ENCODE results near the gene SLC50A1.

The SLC50A1 gene

GRCh38 chr1:155135415-155136028, at the start of gene SLC50A1:
Gene SLC50A1, plus strand, starts transcription at chr1:155135852. Its CDS starts 60 bp downstream, at chr1:155135912.
- DNase-seq = peak; percentile 92

GRCh38 chr1:155086128-155086741, 49.4 kb upstream of the SLC50A1 start:
- no peak for DNase-seq

GRCh38 chr1:155086856-155087535, 48.7 kb upstream of the SLC50A1 start:
- DNase-seq = no peak

GRCh38 chr1:155091071-155092051, 44.3 kb upstream of the SLC50A1 start:
- peak; percentile 33 for DNase-seq

- no peak for DNase-seq
Observed at GRCh38 chr1:155092131-155092530, 43.5 kb upstream of the SLC50A1 start.

GRCh38 chr1:155092641-155093040, 43.0 kb upstream of the SLC50A1 start:
- no peak for DNase-seq

GRCh38 chr1:155093911-155094621, 41.6 kb upstream of the SLC50A1 start:
- DNase-seq = no peak

- no peak for DNase-seq
Observed at GRCh38 chr1:155094622-155094948, 41.1 kb upstream of the SLC50A1 start.

GRCh38 chr1:155099331-155099730, 36.3 kb upstream of the SLC50A1 start:
- no peak for DNase-seq

- DNase-seq = no peak
Observed at GRCh38 chr1:155103325-155103724, 32.3 kb upstream of the SLC50A1 start.

- no peak for DNase-seq
Observed at GRCh38 chr1:155104605-155105534, 30.8 kb upstream of the SLC50A1 start.

- no peak for DNase-seq
Observed at GRCh38 chr1:155105604-155106011, 30.0 kb upstream of the SLC50A1 start.

- no peak for DNase-seq
Observed at GRCh38 chr1:155106862-155107261, 28.8 kb upstream of the SLC50A1 start.

GRCh38 chr1:155107309-155108264, 28.1 kb upstream of the SLC50A1 start:
- DNase-seq = no peak

GRCh38 chr1:155108296-155108695, 27.4 kb upstream of the SLC50A1 start:
- DNase-seq = no peak

GRCh38 chr1:155110381-155110780, 25.3 kb upstream of the SLC50A1 start:
- DNase-seq = no peak

GRCh38 chr1:155110826-155111225, 24.8 kb upstream of the SLC50A1 start:
- no peak for DNase-seq

- DNase-seq = no peak
Observed at GRCh38 chr1:155113450-155113980, 22.1 kb upstream of the SLC50A1 start.

GRCh38 chr1:155116113-155116764, 19.4 kb upstream of the SLC50A1 start:
- no peak for DNase-seq

Data from NCI-H2029 (cell line).